ENCODE results near the gene GRID2. TPM values are rescaled to one million over a fixed set of nuclear protein-coding genes. Genes with fewer than 3 reads are reported as not detected.
A peak's percentile ranks its signal among the peaks of the same experiment; 100 is the strongest.

Gene GRID2
- total RNA-seq, 2 donors from 2014 or later = not detected

GRCh38 chr4:93693141-93693540 is 1389.4 kb downstream of the GRID2 start:
- Histone ChIP-seq H3K36me3 (no peaks in the 10 kb centered on the region), H3K4me1 (no peaks in the 10 kb centered on the region), H3K9ac (ENCODE audit: low read depth in 2 of 2, low read length in 2 of 2) (no peak overlapping the region), H3K27ac (no peak overlapping the region), H3K4me3 (no peak overlapping the region), H3K27me3 (no peaks in the 10 kb centered on the region), H3K9me3 (no peaks in the 10 kb centered on the region)
- intact Hi-C loops (cut with DNase I) = no loop called here
- no peak for DNase-seq
- TF ChIP-seq, protein P1, sequence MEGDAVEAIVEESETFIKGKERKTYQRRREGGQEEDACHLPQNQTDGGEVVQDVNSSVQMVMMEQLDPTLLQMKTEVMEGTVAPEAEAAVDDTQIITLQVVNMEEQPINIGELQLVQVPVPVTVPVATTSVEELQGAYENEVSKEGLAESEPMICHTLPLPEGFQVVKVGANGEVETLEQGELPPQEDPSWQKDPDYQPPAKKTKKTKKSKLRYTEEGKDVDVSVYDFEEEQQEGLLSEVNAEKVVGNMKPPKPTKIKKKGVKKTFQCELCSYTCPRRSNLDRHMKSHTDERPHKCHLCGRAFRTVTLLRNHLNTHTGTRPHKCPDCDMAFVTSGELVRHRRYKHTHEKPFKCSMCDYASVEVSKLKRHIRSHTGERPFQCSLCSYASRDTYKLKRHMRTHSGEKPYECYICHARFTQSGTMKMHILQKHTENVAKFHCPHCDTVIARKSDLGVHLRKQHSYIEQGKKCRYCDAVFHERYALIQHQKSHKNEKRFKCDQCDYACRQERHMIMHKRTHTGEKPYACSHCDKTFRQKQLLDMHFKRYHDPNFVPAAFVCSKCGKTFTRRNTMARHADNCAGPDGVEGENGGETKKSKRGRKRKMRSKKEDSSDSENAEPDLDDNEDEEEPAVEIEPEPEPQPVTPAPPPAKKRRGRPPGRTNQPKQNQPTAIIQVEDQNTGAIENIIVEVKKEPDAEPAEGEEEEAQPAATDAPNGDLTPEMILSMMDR (IDR thresholded peaks at IDR 0.05) = no peak

GRCh38 chr4:93698686-93699085 is 1394.9 kb downstream of the GRID2 start:
- intact Hi-C loops (cut with DNase I) = no loop called here

GRCh38 chr4:93700571-93700970 is 1396.8 kb downstream of the GRID2 start:
- H3K4me3 ChIP-seq = no peak overlapping the region
- no peaks in the 10 kb centered on the region for H3K4me1 ChIP-seq
- H3K27me3 ChIP-seq = no peaks in the 10 kb centered on the region
- H3K9me3 ChIP-seq = no peaks in the 10 kb centered on the region
- intact Hi-C loops (cut with DNase I) = no loop called here
- no peak overlapping the region for H3K9ac ChIP-seq (ENCODE audit: low read depth in 2 of 2, low read length in 2 of 2)
- no peaks in the 10 kb centered on the region for H3K36me3 ChIP-seq
- TF ChIP-seq, protein P1 (IDR thresholded peaks at IDR 0.05) = no peak
- H3K27ac ChIP-seq = no peak overlapping the region
- no peak for DNase-seq

More at GRCh38 chr4:93698686-93699085, 1394.9 kb downstream of the GRID2 start:
- Histone ChIP-seq H3K9me3 (no peaks in the 10 kb centered on the region), H3K36me3 (no peaks in the 10 kb centered on the region), H3K9ac (ENCODE audit: low read depth in 2 of 2, low read length in 2 of 2) (no peak overlapping the region), H3K27ac (no peak overlapping the region), H3K27me3 (no peaks in the 10 kb centered on the region), H3K4me3 (no peak overlapping the region), H3K4me1 (no peaks in the 10 kb centered on the region)
- no peak for DNase-seq
- TF ChIP-seq, protein P1 (IDR thresholded peaks at IDR 0.05) = no peak

DNA sequence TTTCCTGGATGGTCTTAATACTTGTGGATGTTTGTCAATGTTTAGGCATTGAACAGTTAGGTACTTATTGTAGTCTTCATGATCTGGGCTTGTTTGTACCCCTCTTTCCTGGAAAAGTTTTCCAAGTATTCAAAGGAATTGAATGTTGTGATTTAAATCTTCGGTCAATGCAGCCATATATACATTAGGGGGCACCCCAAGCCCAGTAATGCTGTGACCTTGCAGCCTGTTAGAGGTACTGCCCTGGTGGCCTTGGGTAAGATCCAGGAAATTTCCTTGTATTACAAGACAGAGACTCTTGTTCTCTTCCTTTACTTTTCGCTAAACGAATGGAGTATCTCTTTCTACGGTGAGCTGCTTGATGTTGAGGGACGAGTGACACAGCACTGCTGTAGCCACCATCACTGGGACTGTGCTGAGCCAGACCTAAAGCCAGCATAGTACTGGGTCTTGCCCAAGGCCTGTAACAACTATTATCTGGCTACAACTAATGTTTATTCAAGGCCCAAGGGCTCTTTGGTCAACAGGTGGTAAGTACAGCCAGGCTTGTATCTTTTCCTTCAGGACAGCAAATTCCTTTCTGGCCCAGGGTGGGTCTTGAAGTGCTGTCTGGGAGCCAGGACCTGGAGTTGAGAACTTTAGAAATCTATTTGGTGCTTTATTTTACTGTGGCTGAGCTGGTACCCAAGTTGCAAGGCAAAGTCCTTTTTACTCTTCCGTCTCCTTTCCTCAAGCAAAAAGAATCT is 1406.5 kb downstream of the GRID2 start:
- Histone ChIP-seq H3K27me3 (no peaks in the 10 kb centered on the region), H3K36me3 (no peaks in the 10 kb centered on the region), H3K4me3 (no peak overlapping the region), H3K9me3 (no peaks in the 10 kb centered on the region), H3K9ac (ENCODE audit: low read depth in 2 of 2, low read length in 2 of 2) (no peak overlapping the region), H3K27ac (no peak overlapping the region), H3K4me1 (no peaks in the 10 kb centered on the region)
- peak; percentile 17 for DNase-seq
- intact Hi-C loops (cut with DNase I) = no loop called here
- TF ChIP-seq, protein P1 (IDR thresholded peaks at IDR 0.05) = no peak

DNA sequence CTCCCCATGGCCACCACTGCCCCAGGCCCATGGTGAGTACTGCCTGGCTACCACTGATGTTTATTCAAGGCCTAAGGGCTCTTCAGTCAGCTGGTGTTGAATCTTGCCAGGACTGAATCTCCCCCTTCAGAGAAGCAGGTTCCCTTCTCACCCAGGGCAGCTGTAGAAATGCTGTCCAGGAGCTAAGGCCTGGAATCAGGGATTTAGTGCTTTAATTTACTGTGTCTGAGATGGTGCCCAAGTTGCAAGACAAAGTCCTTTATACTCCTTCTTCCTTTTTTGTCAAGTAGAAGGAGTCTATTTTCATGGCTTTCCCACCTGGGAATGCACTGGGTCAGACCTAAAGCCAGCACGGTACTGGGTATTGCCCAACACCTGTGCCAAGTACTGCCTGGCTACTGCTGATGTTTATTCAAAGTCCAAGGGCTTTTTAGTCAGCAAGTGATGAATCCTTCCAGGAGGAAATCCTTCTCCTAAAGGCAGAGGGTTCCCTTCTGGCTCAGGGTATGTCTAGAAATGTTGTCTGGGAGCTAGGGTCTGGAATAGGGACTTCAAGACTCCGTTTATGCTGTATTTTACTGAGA is 1407.2 kb downstream of the GRID2 start:
- Histone ChIP-seq H3K27ac (no peak overlapping the region), H3K36me3 (no peaks in the 10 kb centered on the region), H3K4me1 (no peaks in the 10 kb centered on the region), H3K4me3 (no peak overlapping the region), H3K9ac (ENCODE audit: low read depth in 2 of 2, low read length in 2 of 2) (no peak overlapping the region), H3K27me3 (no peaks in the 10 kb centered on the region), H3K9me3 (no peaks in the 10 kb centered on the region)
- intact Hi-C loops (cut with DNase I) = no loop called here
- TF ChIP-seq, protein P1 (IDR thresholded peaks at IDR 0.05) = no peak
- no peak for DNase-seq
